ENCODE results near the gene CCDC170.

CCDC170 gene

GRCh38 chr6:151630991-151631655, 137.3 kb downstream of the CCDC170 start:
- Histone ChIP-seq H3K36me3 (ENCODE audit: control insufficient read depth, insufficient read depth, low read length) (no peaks in the 10 kb centered on the region), H3K4me3 (ENCODE audit: low read depth, low read length) (no peak overlapping the region), H3K9me3 (ENCODE audit: control insufficient read depth, low read length) (no peaks in the 10 kb centered on the region), H3K79me2 (no peaks in the 10 kb centered on the region), H3K4me2 (ENCODE audit: low read length) (no peak overlapping the region), H3K27me3 (ENCODE audit: control insufficient read depth, insufficient read depth, low read length) (no peaks in the 10 kb centered on the region), H3K4me1 (no peaks in the 10 kb centered on the region), H2AFZ (no peak overlapping the region), H3K9ac (no peak overlapping the region), H3K27ac (no peak overlapping the region)
- no peak for TF ChIP-seq CTCF (IDR thresholded peaks at IDR 0.05)

- no peak overlapping the region for H2AFZ ChIP-seq
These were observed 138.7 kb downstream of the CCDC170 start for GRCh38 chr6:151632415-151632987.

GRCh38 chr6:151633526-151634335, 139.9 kb downstream of the CCDC170 start:
- TF ChIP-seq CTCF (IDR thresholded peaks at IDR 0.05): no peak
- no peak overlapping the region for H3K4me3 ChIP-seq (ENCODE audit: low read depth, low read length)
- H2AFZ ChIP-seq: no peak overlapping the region
- no peaks in the 10 kb centered on the region for H3K79me2 ChIP-seq
- H3K4me1 ChIP-seq: no peaks in the 10 kb centered on the region
- H3K9ac ChIP-seq: no peak overlapping the region
- no peaks in the 10 kb centered on the region for H3K27me3 ChIP-seq (ENCODE audit: control insufficient read depth, insufficient read depth, low read length)
- no peak overlapping the region for H3K4me2 ChIP-seq (ENCODE audit: low read length)
- no peak overlapping the region for H3K27ac ChIP-seq
- H3K9me3 ChIP-seq (ENCODE audit: control insufficient read depth, low read length): no peaks in the 10 kb centered on the region
- no peaks in the 10 kb centered on the region for H3K36me3 ChIP-seq (ENCODE audit: control insufficient read depth, insufficient read depth, low read length)

More at GRCh38 chr6:151632415-151632987, 138.7 kb downstream of the CCDC170 start:
- H3K4me2 ChIP-seq (ENCODE audit: low read length): no peak overlapping the region
- no peak for TF ChIP-seq CTCF (IDR thresholded peaks at IDR 0.05)
- H3K4me1 ChIP-seq: no peaks in the 10 kb centered on the region
- H3K27ac ChIP-seq: no peak overlapping the region
- no peak overlapping the region for H3K4me3 ChIP-seq (ENCODE audit: low read depth, low read length)
- H3K9ac ChIP-seq: no peak overlapping the region
- H3K9me3 ChIP-seq (ENCODE audit: control insufficient read depth, low read length): no peaks in the 10 kb centered on the region
- H3K79me2 ChIP-seq: no peaks in the 10 kb centered on the region
- no peaks in the 10 kb centered on the region for H3K27me3 ChIP-seq (ENCODE audit: control insufficient read depth, insufficient read depth, low read length)
- no peaks in the 10 kb centered on the region for H3K36me3 ChIP-seq (ENCODE audit: control insufficient read depth, insufficient read depth, low read length)

- no peaks in the 10 kb centered on the region for H3K79me2 ChIP-seq
- H3K27me3 ChIP-seq (ENCODE audit: control insufficient read depth, insufficient read depth, low read length): no peaks in the 10 kb centered on the region
- no peak overlapping the region for H3K27ac ChIP-seq
- TF ChIP-seq CTCF (IDR thresholded peaks at IDR 0.05): no peak
- H3K9me3 ChIP-seq (ENCODE audit: control insufficient read depth, low read length): no peaks in the 10 kb centered on the region
- no peak overlapping the region for H3K4me3 ChIP-seq (ENCODE audit: low read depth, low read length)
- no peak overlapping the region for H3K9ac ChIP-seq
- H2AFZ ChIP-seq: no peak overlapping the region
- H3K4me1 ChIP-seq: no peaks in the 10 kb centered on the region
- no peak overlapping the region for H3K4me2 ChIP-seq (ENCODE audit: low read length)
- no peaks in the 10 kb centered on the region for H3K36me3 ChIP-seq (ENCODE audit: control insufficient read depth, insufficient read depth, low read length)
These were observed 140.5 kb downstream of the CCDC170 start for GRCh38 chr6:151634336-151634720.
